Spleen (tissue), 11 donors: Measurements from ENCODE around the gene KIF19. TPM values are rescaled to one million over a fixed set of nuclear protein-coding genes. Genes with fewer than 3 reads are reported as not detected.
A peak's percentile ranks its signal among the peaks of the same experiment; 100 is the strongest.

ENCODE experiments used
- DNase-seq: peaks from one replicate; pipeline ENCODE4 v3.0.0-alpha.2; 2020
- H3K27ac ChIP-seq, 8 donors: fragments of 200-600 bp; sonication (generic) in 7 of 8; 1 replicate in 4 of 8; 2 replicates in 4 of 8; pipeline versions ENCODE4 v1.5.0 to v1.8.0; 2016 to 2021; ENCODE audit warnings: inconsistent platforms in 4 of 8, mild to moderate bottlenecking in 4 of 8, moderate library complexity in 1 of 8
- H3K27me3 ChIP-seq, 7 donors: fragments of 200-600 bp; sonication (generic) in 6 of 7; replicated peaks in 1 of 7; 1 replicate in 4 of 7; 2 replicates in 3 of 7; pipeline versions ENCODE4 v1.5.0 to v1.8.0; 2016 to 2021; ENCODE audit warnings: inconsistent platforms in 3 of 7, mild to moderate bottlenecking in 1 of 7
- H3K36me3 ChIP-seq, 6 donors: fragments of 200-600 bp; sonication (generic) in 5 of 6; 1 replicate in 4 of 6; 2 replicates in 2 of 6; pipeline versions ENCODE4 v1.5.0 to v1.8.0; 2016 to 2021; ENCODE audit warnings: inconsistent platforms in 2 of 6
- H3K4me1 ChIP-seq, 6 donors: fragments of 200-600 bp; sonication (generic) in 5 of 6; 1 replicate in 3 of 6; 2 replicates in 3 of 6; pipeline versions ENCODE4 v1.5.0 to v1.8.0; 2016 to 2021; ENCODE audit warnings: inconsistent platforms in 3 of 6
- H3K4me3 ChIP-seq, 8 donors: fragments of 200-600 bp; sonication (generic) in 7 of 8; 1 replicate in 4 of 8; 2 replicates in 4 of 8; pipeline versions ENCODE4 v1.5.0 to v1.8.0; 2016 to 2021; ENCODE audit warnings: inconsistent platforms in 4 of 8, mild to moderate bottlenecking in 4 of 8, moderate library complexity in 2 of 8
- H3K9me3 ChIP-seq, 8 donors: fragments of 200-600 bp; sonication (generic) in 7 of 8; 1 replicate in 4 of 8; 2 replicates in 4 of 8; pipeline versions ENCODE4 v1.5.0 to v1.8.0; 2016 to 2021; ENCODE audit warnings: inconsistent platforms in 4 of 8
- CTCF ChIP-seq, 11 experiments: fragments of 200-600 bp in 7 of 11; fragments of 450-650 bp in 4 of 11; sonication (generic) in 4 of 11; IDR thresholded peaks in 8 of 11; conservative IDR thresholded peaks in 3 of 11; 1 replicate in 7 of 11; 2 replicates in 4 of 11; pipeline versions ENCODE4 v1.4.0 to v1.8.0; 2016 to 2021; ENCODE audit warnings: antibody characterized with exemption in 11 of 11, inconsistent platforms in 4 of 11, mild to moderate bottlenecking in 1 of 11
- POLR2A ChIP-seq, 3 donors: fragments of 450-650 bp; IDR thresholded peaks; one replicate each; pipeline ENCODE4 v1.5.1; 2017; ENCODE audit warnings: antibody characterized with exemption in 3 of 3, mild to moderate bottlenecking in 1 of 3
- POLR2AphosphoS5 ChIP-seq, 3 donors: sonication (generic); formaldehyde crosslinking; IDR thresholded peaks; one replicate each; pipeline ENCODE4 v1.5.1; 2017; ENCODE audit warnings: antibody characterized with exemption in 3 of 3
- WGBS, 5 donors: extraction: QIAGEN DNeasy Blood & Tissue Kit in 3 of 5; methylation state at CpG; one replicate each; pipeline versions ENCODE4 v1.1.5 to v1.1.7; 2013 to 2018; 5-methylcytosine and 5-hydroxymethylcytosine counted together
- intact Hi-C: fragments of 100-400 bp; cut with DNase I; formaldehyde crosslinking; loops from one replicate; pipeline ENCODE4 v1.15.0; 2023; ENCODE audit warnings: low total_unique reads
- polyA plus RNA-seq, 3 donors: library from polyadenylated mRNA; stranded (reverse); fragments of 200-250 nt; gene quantifications; one replicate each; pipeline ENCODE4 v1.2.1, GENCODE V29; 2013
- total RNA-seq, 7 donors: library from RNA; depleted of rRNA in 3 of 7; stranded (reverse); fragments of >200 nt in 3 of 7; fragmentation: NEBNext Ultra II Directional in 4 of 7; extraction: Animal tissue kit (Norgen Biotek cat#: 25700) in 4 of 7; gene quantifications; one replicate each; pipeline versions ENCODE4 v1.1.0 to v1.2.1, GENCODE V29; 2016 to 2021
- donor health status: healthy with polysubstance abuse.
- donor health status: DM: no; HTN: no; CAD: no; lungs with moderate emphysema.
- donor health status: DM: no; HTN: no; CAD: no.
- donor health status: Bipolar disorder and iron deficiency.
- donor health status: healthy.
- donor health status: DM: no; HTN: no; CAD: no.
- donor health status: DM: yes; HTN: yes; CAD: no.

KIF19 gene
- total and polyA plus RNA-seq, 10 donors: 5.7 to 48.2 (median 22.6) TPM

- Histone ChIP-seq H3K4me3 (no peak overlapping the region), H3K27ac (no peak overlapping the region), H3K4me1 (peaks cover 3 to 49% (median 17%) of the 10 kb centered on the region in 6 donors), H3K36me3 (peaks cover 0 to 2% (median 0%) of the 10 kb centered on the region in 6 donors), H3K9me3 (peaks cover 0 to 11% (median 5%) of the 10 kb centered on the region in 8 donors), H3K27me3 (peaks cover 0 to 37% (median 0%) of the 10 kb centered on the region in 7 donors)
- no peak for DNase-seq
- 44 to 59% (median 50%) methylated on average over 10 of the region's 10 CpGs for WGBS, 5 donors
- intact Hi-C loops: no loop called here
- TF ChIP-seq POLR2A (IDR thresholded peaks at IDR 0.05) (no peak), CTCF (IDR thresholded peaks at IDR 0.05 in 8 of 11, conservative IDR thresholded peaks at IDR 0.05 in 3 of 11) (peak in 3 of 11 experiments; percentile 11 to 44 (median 25)), POLR2AphosphoS5 (IDR thresholded peaks at IDR 0.05) (peak in 1 of 3 donors; percentile 12)
These were observed 20.0 kb upstream of the KIF19 start for GRCh38 chr17:74305865-74306654.

GRCh38 chr17:74307984-74308773, 17.8 kb upstream of the KIF19 start:
- WGBS, 5 donors: 36 to 45% (median 37%) methylated on average over 15 of the region's 15 CpGs
- no peak overlapping the region for H3K4me3 ChIP-seq
- peak; percentile 85 for DNase-seq
- H3K4me1 ChIP-seq: peaks cover 0 to 47% (median 14%) of the 10 kb centered on the region in 6 donors
- H3K9me3 ChIP-seq: peaks cover 0 to 24% (median 9%) of the 10 kb centered on the region in 8 donors
- peak overlapping the region in 7 of 8 donors; percentile 29 to 76 (median 68) for H3K27ac ChIP-seq
- H3K27me3 ChIP-seq: peaks cover 0 to 37% (median 0%) of the 10 kb centered on the region in 7 donors
- peaks cover 0 to 16% (median 0%) of the 10 kb centered on the region in 6 donors for H3K36me3 ChIP-seq
- intact Hi-C loops: no loop called here
- TF ChIP-seq POLR2A (IDR thresholded peaks at IDR 0.05) (no peak), POLR2AphosphoS5 (IDR thresholded peaks at IDR 0.05) (peak; percentile 27 to 85 (median 83))

GRCh38 chr17:74309902-74310301, 16.1 kb upstream of the KIF19 start:
- 67 to 76% (median 69%) methylated on average over 7 to 12 of the region's 12 CpGs; no CpG with 5 or more reads in 1 of the 5 donors for WGBS, 5 donors
- intact Hi-C loops: no loop called here
- peak overlapping the region in 5 of 8 donors; percentile 23 to 72 (median 36) for H3K27ac ChIP-seq

More at GRCh38 chr17:74309902-74310301, 16.1 kb upstream of the KIF19 start:
- TF ChIP-seq POLR2AphosphoS5 (IDR thresholded peaks at IDR 0.05) (no peak), CTCF (IDR thresholded peaks at IDR 0.05 in 8 of 11, conservative IDR thresholded peaks at IDR 0.05 in 3 of 11) (no peak), POLR2A (IDR thresholded peaks at IDR 0.05) (no peak)
- Histone ChIP-seq H3K4me1 (peaks cover 0 to 64% (median 19%) of the 10 kb centered on the region in 6 donors), H3K4me3 (no peak overlapping the region), H3K36me3 (peaks cover 0 to 16% (median 0%) of the 10 kb centered on the region in 6 donors), H3K9me3 (peaks cover 0 to 19% (median 8%) of the 10 kb centered on the region in 8 donors), H3K27me3 (peaks cover 0 to 37% (median 0%) of the 10 kb centered on the region in 7 donors)
- DNase-seq: no peak
